HG03108 (cell line): ENCODE measurements around the gene GGT5.

Experiments
- ATAC-seq: cut with Tn5 transposase; IDR thresholded peaks from one replicate; pipeline ENCODE4 v1.9.1; 2021; ENCODE audit warnings: moderate library complexity; ENCODE audit not compliant: unreplicated experiment

The GGT5 gene

GRCh38 chr22:24170188-24170587, 74.7 kb downstream of the GGT5 start:
- ATAC-seq = no peak
